ENCODE measurements around the gene CCDC9B.

The CCDC9B gene

GRCh38 chr15:40286061-40286532 lies 54.6 kb downstream of the CCDC9B start:
- DNase-seq: no peak

GRCh38 chr15:40285554-40286011 lies 55.2 kb downstream of the CCDC9B start:
- no peak for DNase-seq

- no peak for DNase-seq
These were observed 55.6 kb downstream of the CCDC9B start for GRCh38 chr15:40285151-40285550.

GRCh38 chr15:40283615-40284300 lies 57.0 kb downstream of the CCDC9B start:
- no peak for DNase-seq

GRCh38 chr15:40282869-40283614 lies 57.7 kb downstream of the CCDC9B start, which contains the start of gene ANKRD63:
Gene ANKRD63 (minus strand): TSS chr15:40283064. CDS start chr15:40282586, 478 bp downstream.
- DNase-seq: peak; percentile 35

- DNase-seq: peak; percentile 61
These were observed 58.4 kb downstream of the CCDC9B start for GRCh38 chr15:40282147-40282868.

- no peak for DNase-seq
These were observed 59.0 kb downstream of the CCDC9B start for GRCh38 chr15:40281801-40282146.
